Measurements from ENCODE around the gene NHERF2. TPM values are rescaled to one million over a fixed set of nuclear protein-coding genes. Genes with fewer than 3 reads are reported as not detected.
"Not testable (repeated sequence)": the region's sequence is repeated elsewhere in the genome, so short reads cannot be mapped to it uniquely, and the experiment has no call there.

NHERF2 gene
- total RNA-seq, 1 donor from 2014 or later, result 106 TPM

- no peak for DNase-seq (ENCODE audit: low spot score)
These were observed 19.4 kb upstream of the NHERF2 start for GRCh38 chr16:2007081-2007836.

- no peak for DNase-seq (ENCODE audit: low spot score)
These were observed 18.6 kb upstream of the NHERF2 start for GRCh38 chr16:2008009-2008526.

GRCh38 chr16:2008631-2009163, 18.0 kb upstream of the NHERF2 start:
- no peak for DNase-seq (ENCODE audit: low spot score)

- no peak for DNase-seq (ENCODE audit: low spot score)
These were observed 17.5 kb upstream of the NHERF2 start for GRCh38 chr16:2009164-2009711.

GRCh38 chr16:2009791-2010510, 16.8 kb upstream of the NHERF2 start, which contains the start of gene ZNF598:
Gene ZNF598 (minus strand): TSS chr16:2009821.
- peak; percentile 74 for DNase-seq (ENCODE audit: low spot score)

- DNase-seq (ENCODE audit: low spot score), result not testable (repeated sequence)
These were observed 15.0 kb upstream of the NHERF2 start for GRCh38 chr16:2011726-2012125.

GRCh38 chr16:2013527-2013926, 13.2 kb upstream of the NHERF2 start:
- no peak for DNase-seq (ENCODE audit: low spot score)

GRCh38 chr16:2015117-2015946, 11.4 kb upstream of the NHERF2 start:
- no peak for DNase-seq (ENCODE audit: low spot score)

- no peak for DNase-seq (ENCODE audit: low spot score)
These were observed 10.8 kb upstream of the NHERF2 start for GRCh38 chr16:2015947-2016208.

GRCh38 chr16:2016407-2016922, 10.2 kb upstream of the NHERF2 start:
- DNase-seq (ENCODE audit: low spot score), result no peak

GRCh38 chr16:2019518-2019920, 7.2 kb upstream of the NHERF2 start, which contains the start of gene NPW:
Gene NPW (plus strand): TSS chr16:2019785.
- DNase-seq (ENCODE audit: low spot score), result no peak

- DNase-seq (ENCODE audit: low spot score), result no peak
These were observed 6.5 kb upstream of the NHERF2 start for GRCh38 chr16:2019921-2020831.

- DNase-seq (ENCODE audit: low spot score), result no peak
These were observed 4.0 kb upstream of the NHERF2 start for GRCh38 chr16:2022723-2023091.

- DNase-seq (ENCODE audit: low spot score), result peak; percentile 96
These were observed 3.3 kb upstream of the NHERF2 start for GRCh38 chr16:2023092-2024031.

- no peak for DNase-seq (ENCODE audit: low spot score)
These were observed 2.7 kb upstream of the NHERF2 start for GRCh38 chr16:2024032-2024420.

GRCh38 chr16:2025251-2025650, 1.5 kb upstream of the NHERF2 start:
- DNase-seq (ENCODE audit: low spot score), result no peak

GRCh38 chr16:2025878-2026460, 733 bp upstream of the NHERF2 start:
- DNase-seq (ENCODE audit: low spot score), result no peak

GRCh38 chr16:2027024-2028010, 615 bp downstream of the NHERF2 start:
- no peak for DNase-seq (ENCODE audit: low spot score)
